GM12801 (cell line): ENCODE data around the gene RBMS3.

Experiments used
- TF ChIP-seq, protein P1 (sequence below): IDR thresholded peaks from one replicate; pipeline ENCODE4 v1.5.1; 2011; ENCODE audit warnings: control low read depth; ENCODE audit not compliant: insufficient read length; ENCODE audit errors: extremely low read depth

The RBMS3 gene

GRCh38 chr3:30034246-30034991 is 753.5 kb downstream of the RBMS3 start:
- TF ChIP-seq, protein P1, sequence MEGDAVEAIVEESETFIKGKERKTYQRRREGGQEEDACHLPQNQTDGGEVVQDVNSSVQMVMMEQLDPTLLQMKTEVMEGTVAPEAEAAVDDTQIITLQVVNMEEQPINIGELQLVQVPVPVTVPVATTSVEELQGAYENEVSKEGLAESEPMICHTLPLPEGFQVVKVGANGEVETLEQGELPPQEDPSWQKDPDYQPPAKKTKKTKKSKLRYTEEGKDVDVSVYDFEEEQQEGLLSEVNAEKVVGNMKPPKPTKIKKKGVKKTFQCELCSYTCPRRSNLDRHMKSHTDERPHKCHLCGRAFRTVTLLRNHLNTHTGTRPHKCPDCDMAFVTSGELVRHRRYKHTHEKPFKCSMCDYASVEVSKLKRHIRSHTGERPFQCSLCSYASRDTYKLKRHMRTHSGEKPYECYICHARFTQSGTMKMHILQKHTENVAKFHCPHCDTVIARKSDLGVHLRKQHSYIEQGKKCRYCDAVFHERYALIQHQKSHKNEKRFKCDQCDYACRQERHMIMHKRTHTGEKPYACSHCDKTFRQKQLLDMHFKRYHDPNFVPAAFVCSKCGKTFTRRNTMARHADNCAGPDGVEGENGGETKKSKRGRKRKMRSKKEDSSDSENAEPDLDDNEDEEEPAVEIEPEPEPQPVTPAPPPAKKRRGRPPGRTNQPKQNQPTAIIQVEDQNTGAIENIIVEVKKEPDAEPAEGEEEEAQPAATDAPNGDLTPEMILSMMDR = no peak

GRCh38 chr3:30035935-30036567 is 755.2 kb downstream of the RBMS3 start:
- TF ChIP-seq, protein P1 = no peak

GRCh38 chr3:30040126-30040525 is 759.3 kb downstream of the RBMS3 start:
- TF ChIP-seq, protein P1 = no peak

- TF ChIP-seq, protein P1 = no peak
These were observed 761.5 kb downstream of the RBMS3 start for GRCh38 chr3:30042274-30042859.

- TF ChIP-seq, protein P1 = no peak
These were observed 762.2 kb downstream of the RBMS3 start for GRCh38 chr3:30042916-30043555.

DNA sequence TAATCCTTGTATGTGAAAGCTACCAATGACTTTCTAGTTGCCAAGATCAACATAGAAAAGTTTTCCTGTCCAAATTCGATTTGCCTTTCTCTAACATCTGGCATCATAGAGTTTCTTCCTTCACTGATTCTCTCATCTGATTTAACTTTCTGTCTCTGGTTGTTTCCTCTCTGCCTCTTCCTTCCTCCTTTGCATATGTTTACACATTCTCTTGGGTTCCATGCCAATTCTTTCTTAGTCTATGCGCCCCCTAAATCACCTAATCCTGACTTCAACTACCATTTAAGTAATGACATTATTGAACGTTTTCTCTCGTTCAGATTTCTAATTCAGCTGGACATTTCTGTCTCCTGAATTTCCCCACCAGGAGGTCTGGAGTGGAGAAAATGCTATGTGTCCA is 763.6 kb downstream of the RBMS3 start:
- TF ChIP-seq, protein P1 = no peak

DNA sequence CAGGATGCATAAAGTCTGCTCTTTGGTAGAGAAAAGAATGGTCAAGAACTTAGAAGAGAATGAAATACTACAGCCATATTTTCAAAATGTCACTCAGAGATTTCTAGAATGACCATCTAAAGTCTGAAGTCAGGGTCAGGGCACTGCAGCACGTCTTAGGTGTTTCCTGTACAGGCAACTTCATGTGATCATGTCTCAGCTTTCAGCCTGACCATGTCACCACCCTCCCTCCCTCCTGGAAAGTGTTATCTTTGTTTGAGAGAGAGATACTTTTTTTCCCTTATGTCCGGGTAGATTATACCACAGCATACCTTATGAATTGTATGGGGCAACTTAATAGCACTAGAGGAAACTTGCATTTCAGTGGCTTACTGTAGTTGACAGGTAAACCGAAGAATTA is 767.6 kb downstream of the RBMS3 start:
- TF ChIP-seq, protein P1 = no peak
